ENCODE data around the gene CRELD1. TPM values are rescaled to one million over a fixed set of nuclear protein-coding genes. Genes with fewer than 3 reads are reported as not detected.

CRELD1 gene
- total and polyA plus RNA-seq, 9 of the 15 experiments (the other 6 are each of a cell fraction or from before 2014, with no cell fraction given): 3.3 to 25.8 (median 16.5) TPM

- TF ChIP-seq, protein P1, sequence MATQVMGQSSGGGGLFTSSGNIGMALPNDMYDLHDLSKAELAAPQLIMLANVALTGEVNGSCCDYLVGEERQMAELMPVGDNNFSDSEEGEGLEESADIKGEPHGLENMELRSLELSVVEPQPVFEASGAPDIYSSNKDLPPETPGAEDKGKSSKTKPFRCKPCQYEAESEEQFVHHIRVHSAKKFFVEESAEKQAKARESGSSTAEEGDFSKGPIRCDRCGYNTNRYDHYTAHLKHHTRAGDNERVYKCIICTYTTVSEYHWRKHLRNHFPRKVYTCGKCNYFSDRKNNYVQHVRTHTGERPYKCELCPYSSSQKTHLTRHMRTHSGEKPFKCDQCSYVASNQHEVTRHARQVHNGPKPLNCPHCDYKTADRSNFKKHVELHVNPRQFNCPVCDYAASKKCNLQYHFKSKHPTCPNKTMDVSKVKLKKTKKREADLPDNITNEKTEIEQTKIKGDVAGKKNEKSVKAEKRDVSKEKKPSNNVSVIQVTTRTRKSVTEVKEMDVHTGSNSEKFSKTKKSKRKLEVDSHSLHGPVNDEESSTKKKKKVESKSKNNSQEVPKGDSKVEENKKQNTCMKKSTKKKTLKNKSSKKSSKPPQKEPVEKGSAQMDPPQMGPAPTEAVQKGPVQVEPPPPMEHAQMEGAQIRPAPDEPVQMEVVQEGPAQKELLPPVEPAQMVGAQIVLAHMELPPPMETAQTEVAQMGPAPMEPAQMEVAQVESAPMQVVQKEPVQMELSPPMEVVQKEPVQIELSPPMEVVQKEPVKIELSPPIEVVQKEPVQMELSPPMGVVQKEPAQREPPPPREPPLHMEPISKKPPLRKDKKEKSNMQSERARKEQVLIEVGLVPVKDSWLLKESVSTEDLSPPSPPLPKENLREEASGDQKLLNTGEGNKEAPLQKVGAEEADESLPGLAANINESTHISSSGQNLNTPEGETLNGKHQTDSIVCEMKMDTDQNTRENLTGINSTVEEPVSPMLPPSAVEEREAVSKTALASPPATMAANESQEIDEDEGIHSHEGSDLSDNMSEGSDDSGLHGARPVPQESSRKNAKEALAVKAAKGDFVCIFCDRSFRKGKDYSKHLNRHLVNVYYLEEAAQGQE (IDR thresholded peaks at IDR 0.05; ENCODE audit: borderline replicate concordance): no peak
- TF ChIP-seq, protein P1 (CRISPR knock-in tag; IDR thresholded peaks at IDR 0.05; ENCODE audit: low read depth): no peak
- no peak for TF ChIP-seq ZNF280A (IDR thresholded peaks at IDR 0.05; ENCODE audit: low read depth, partially characterized antibody)
- no peak for TF ChIP-seq MCM2 (IDR thresholded peaks at IDR 0.05; ENCODE audit: low read depth)
- TF ChIP-seq, protein P2, sequence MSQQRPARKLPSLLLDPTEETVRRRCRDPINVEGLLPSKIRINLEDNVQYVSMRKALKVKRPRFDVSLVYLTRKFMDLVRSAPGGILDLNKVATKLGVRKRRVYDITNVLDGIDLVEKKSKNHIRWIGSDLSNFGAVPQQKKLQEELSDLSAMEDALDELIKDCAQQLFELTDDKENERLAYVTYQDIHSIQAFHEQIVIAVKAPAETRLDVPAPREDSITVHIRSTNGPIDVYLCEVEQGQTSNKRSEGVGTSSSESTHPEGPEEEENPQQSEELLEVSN (IDR thresholded peaks at IDR 0.05; ENCODE audit: borderline replicate concordance in 1 of 2, extremely low read depth in 1 of 2, insufficient read depth in 1 of 2, insufficient read length in 1 of 2, low read depth in 1 of 2, low read length in 1 of 2, poor library complexity in 1 of 2, severe bottlenecking in 1 of 2): no peak
- TF ChIP-seq HINFP (tag; conservative IDR thresholded peaks at IDR 0.05; ENCODE audit: low read depth): no peak
- TF ChIP-seq NCOA4 (IDR thresholded peaks at IDR 0.05; ENCODE audit: partially characterized antibody): no peak
- TF ChIP-seq CEBPZ (IDR thresholded peaks at IDR 0.05; ENCODE audit: borderline replicate concordance, low read depth, low read length): no peak
These were observed 42.5 kb upstream of the CRELD1 start (continued) for GRCh38 chr3:9891072-9891622.
